Stimulated activated CD8-positive, alpha-beta memory T cell treated with anti-CD3 and anti-CD28 coated beads, Interleukin-4, amount 100 ng/mL, for 1 hour (primary cell): ENCODE results near the gene FAM24A.

Experiments
- DNase-seq, 2 donors: peaks; one replicate each; pipeline ENCODE4 v3.0.0-alpha.2; 2020; ENCODE audit warnings: low read depth in 2 of 2, low spot score in 1 of 2

Gene FAM24A

DNA sequence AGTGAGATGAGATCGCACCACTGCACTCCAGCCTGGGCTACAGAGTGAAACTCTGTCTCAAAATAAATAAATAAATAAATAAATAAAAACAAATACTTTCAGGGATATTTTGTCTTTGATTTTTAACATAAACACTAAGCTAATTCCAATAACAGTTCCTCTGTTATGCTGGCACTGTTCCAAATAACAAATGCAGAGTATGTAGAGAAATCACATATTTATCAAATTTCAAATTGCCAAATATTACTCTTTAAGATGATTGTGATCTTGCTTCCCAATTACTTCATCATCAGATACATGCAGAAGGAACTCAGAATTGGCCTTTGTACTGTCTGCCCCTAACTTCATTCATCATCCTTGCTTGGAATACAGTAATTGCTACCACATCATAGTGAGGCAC lies 19.7 kb downstream of the FAM24A start:
- no peak for DNase-seq

- DNase-seq, result no peak
Observed at GRCh38 chr10:122931088-122931906, 20.9 kb downstream of the FAM24A start.

- no peak for DNase-seq
Observed at GRCh38 chr10:122939133-122939855, 28.9 kb downstream of the FAM24A start.

GRCh38 chr10:122939856-122940543 lies 29.6 kb downstream of the FAM24A start:
- DNase-seq, result no peak

DNA sequence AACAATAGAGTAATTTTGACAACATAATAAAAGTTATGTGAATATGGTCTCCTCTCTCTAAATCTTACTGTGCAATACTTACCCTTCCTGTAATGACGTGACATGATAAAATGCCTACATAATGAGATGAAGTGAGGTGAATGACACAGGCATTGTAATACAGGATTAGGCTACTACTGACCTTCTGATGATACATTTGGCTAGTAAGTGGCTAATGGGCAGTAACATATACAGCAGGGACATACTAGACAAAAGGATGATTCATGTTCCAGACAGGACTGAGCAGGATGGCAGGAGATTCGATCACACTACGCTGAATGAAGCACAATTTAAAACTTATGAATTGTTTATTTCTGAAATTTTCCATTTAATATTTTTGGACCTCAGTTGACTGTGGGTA lies 38.9 kb downstream of the FAM24A start:
- no peak for DNase-seq

GRCh38 chr10:122953902-122954730 lies 43.7 kb downstream of the FAM24A start, which contains the start of gene C10orf88:
Gene C10orf88, minus strand, starts transcription at chr10:122954227. Its CDS starts 49 bp downstream, at chr10:122954178.
- DNase-seq, result peak; percentile 84 to 95

DNA sequence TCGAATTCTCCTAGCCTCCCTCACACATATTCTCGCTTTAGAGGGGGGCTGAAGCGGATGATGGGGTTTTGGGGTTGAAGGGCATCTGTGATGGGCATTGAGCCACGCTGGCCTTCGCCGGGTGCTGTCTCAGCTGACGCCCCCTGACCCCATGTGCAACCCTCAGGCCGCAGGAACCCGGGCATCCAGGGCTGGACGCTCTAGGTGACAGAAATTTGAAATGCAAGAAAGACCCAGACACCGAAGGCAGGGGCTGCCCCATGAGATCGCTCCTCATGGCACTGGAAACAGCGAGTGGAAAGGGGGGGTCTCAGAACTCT lies 44.3 kb downstream of the FAM24A start:
- DNase-seq, result no peak

- no peak for DNase-seq
Observed at GRCh38 chr10:122955892-122956291, 45.5 kb downstream of the FAM24A start.

GRCh38 chr10:122957474-122957873 lies 47.1 kb downstream of the FAM24A start:
- DNase-seq, result no peak

GRCh38 chr10:122962405-122962804 lies 52.0 kb downstream of the FAM24A start:
- no peak for DNase-seq
